Neural crest cell (in vitro differentiated cells): Measurements from ENCODE around the gene CIAO3. TPM values are rescaled to one million over a fixed set of nuclear protein-coding genes. Genes with fewer than 3 reads are reported as not detected.

Experiments used
- DNase-seq: peaks from one replicate; pipeline ENCODE4 v3.0.0; 2021; ENCODE audit warnings: low read depth, mixed read lengths, low spot score
- H3K27ac Mint-ChIP-seq: one replicate; pipeline ENCODE4 v1.8.0; 2021; ENCODE audit warnings: mild to moderate bottlenecking, mixed read lengths; ENCODE audit not compliant: unreplicated experiment
- H3K27me3 Mint-ChIP-seq: 2 replicates; pipeline ENCODE4 v1.8.0; 2021; ENCODE audit warnings: low read depth, mild to moderate bottlenecking, mixed read lengths
- H3K36me3 Mint-ChIP-seq: 2 replicates; pipeline ENCODE4 v1.8.0; 2021; ENCODE audit warnings: low read depth, mild to moderate bottlenecking, mixed read lengths
- H3K4me1 Mint-ChIP-seq: 2 replicates; pipeline ENCODE4 v1.8.0; 2021; ENCODE audit warnings: mixed read lengths
- H3K4me3 Mint-ChIP-seq: one replicate; pipeline ENCODE4 v1.8.0; 2021; ENCODE audit warnings: mild to moderate bottlenecking, mixed read lengths
- H3K9me3 Mint-ChIP-seq: 2 replicates; pipeline ENCODE4 v1.8.0; 2021; ENCODE audit warnings: mixed read lengths
- total RNA-seq: library from RNA; stranded (reverse); gene quantifications from 2 replicates; pipeline ENCODE4 v1.2.1, GENCODE V29; 2021
- TF ChIP-seq, protein P1 (sequence below): fragments of 200-600 bp; sonication (generic); conservative IDR thresholded peaks from 2 replicates; pipeline ENCODE4 v1.5.0; 2021; ENCODE audit warnings: antibody characterized with exemption, mild to moderate bottlenecking

The CIAO3 gene
- total RNA-seq, 1 donor from 2014 or later = 45.9 TPM

DNA sequence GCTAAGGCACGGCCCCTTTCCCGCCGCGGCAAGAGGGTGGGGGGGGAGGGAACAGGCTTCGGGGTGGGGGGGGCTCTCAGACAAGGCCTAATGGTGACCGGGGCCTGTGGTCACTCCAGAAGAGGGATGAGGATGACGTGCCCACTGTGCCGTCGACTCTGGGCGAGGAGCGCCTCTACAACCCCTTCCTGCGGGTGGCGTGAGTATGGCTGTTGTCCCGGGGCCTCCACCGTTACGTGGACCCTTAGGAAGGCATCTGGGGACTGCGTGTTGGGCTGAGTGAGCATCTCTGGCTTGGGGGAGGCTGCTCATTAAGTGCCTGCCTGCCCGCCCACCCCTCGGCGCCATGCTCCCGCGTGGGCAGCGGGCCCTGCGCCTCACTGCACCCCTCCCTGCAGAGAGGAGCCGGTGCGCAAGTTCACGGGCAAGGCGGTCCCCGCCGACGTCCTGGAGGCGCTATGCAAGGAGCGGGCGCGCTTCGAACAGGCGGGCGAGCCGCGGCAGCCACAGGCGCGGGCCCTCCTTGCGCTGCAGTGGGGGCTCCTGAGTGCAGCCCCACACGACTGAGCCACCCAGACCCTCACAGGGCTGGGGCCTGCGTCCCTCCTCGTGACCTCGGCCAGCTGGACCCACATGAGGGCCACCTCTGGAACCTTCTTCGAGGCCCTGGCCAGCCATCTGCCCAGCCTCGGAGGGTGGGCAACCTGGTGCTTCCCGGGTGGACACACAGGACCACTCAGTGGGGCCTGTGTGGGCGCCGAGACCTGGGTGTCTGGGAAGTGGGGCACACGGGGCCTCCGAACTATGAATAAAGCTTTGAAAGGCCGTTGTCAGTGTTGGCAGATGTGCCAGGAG, 11.7 kb downstream of the CIAO3 start:
- Mint-ChIP-seq H3K9me3 (no peaks in the 10 kb centered on the region), H3K4me3 (peak overlapping the region; percentile 59), H3K27me3 (peaks cover 6% of the 10 kb centered on the region), H3K36me3 (no peaks in the 10 kb centered on the region), H3K27ac (no peak overlapping the region), H3K4me1 (no peaks in the 10 kb centered on the region)
- TF ChIP-seq, protein P1, sequence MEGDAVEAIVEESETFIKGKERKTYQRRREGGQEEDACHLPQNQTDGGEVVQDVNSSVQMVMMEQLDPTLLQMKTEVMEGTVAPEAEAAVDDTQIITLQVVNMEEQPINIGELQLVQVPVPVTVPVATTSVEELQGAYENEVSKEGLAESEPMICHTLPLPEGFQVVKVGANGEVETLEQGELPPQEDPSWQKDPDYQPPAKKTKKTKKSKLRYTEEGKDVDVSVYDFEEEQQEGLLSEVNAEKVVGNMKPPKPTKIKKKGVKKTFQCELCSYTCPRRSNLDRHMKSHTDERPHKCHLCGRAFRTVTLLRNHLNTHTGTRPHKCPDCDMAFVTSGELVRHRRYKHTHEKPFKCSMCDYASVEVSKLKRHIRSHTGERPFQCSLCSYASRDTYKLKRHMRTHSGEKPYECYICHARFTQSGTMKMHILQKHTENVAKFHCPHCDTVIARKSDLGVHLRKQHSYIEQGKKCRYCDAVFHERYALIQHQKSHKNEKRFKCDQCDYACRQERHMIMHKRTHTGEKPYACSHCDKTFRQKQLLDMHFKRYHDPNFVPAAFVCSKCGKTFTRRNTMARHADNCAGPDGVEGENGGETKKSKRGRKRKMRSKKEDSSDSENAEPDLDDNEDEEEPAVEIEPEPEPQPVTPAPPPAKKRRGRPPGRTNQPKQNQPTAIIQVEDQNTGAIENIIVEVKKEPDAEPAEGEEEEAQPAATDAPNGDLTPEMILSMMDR = no peak
- DNase-seq = no peak

DNA sequence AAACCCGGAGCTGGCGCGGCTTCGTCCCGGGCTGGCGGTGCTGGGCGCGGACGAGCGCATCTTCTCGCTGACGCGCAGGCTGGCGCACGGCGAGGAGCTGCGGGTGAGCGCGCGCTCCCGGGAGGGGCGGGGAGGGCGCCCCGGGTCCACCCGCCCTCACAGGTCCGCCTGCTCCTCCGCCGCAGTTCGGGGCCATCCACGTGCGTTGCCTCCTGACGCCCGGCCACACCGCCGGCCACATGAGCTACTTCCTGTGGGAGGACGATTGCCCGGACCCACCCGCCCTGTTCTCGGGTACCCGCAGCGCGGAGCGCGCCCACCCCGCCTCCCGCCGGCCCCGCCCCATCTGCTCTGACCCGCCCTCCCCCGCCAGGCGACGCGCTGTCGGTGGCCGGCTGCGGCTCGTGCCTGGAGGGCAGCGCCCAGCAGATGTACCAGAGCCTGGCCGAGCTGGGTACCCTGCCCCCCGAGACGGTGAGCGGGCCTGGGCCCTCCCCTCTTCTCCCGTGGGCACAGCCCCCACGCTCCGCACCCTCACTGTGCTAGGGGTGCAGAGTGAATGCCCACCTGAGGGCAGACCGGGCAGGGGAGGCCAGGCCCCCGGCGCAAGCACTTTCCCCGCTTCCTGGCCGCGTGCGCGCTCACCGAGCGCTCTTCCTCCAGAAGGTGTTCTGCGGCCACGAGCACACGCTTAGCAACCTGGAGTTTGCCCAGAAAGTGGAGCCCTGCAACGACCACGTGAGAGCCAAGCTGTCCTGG, 12.5 kb downstream of the CIAO3 start:
- H3K27ac Mint-ChIP-seq = no peak overlapping the region
- H3K27me3 Mint-ChIP-seq = peaks cover 6% of the 10 kb centered on the region
- no peaks in the 10 kb centered on the region for H3K9me3 Mint-ChIP-seq
- peak overlapping the region; percentile 59 for H3K4me3 Mint-ChIP-seq
- no peaks in the 10 kb centered on the region for H3K4me1 Mint-ChIP-seq
- H3K36me3 Mint-ChIP-seq = no peaks in the 10 kb centered on the region
- TF ChIP-seq, protein P1 = no peak
- no peak for DNase-seq

DNA sequence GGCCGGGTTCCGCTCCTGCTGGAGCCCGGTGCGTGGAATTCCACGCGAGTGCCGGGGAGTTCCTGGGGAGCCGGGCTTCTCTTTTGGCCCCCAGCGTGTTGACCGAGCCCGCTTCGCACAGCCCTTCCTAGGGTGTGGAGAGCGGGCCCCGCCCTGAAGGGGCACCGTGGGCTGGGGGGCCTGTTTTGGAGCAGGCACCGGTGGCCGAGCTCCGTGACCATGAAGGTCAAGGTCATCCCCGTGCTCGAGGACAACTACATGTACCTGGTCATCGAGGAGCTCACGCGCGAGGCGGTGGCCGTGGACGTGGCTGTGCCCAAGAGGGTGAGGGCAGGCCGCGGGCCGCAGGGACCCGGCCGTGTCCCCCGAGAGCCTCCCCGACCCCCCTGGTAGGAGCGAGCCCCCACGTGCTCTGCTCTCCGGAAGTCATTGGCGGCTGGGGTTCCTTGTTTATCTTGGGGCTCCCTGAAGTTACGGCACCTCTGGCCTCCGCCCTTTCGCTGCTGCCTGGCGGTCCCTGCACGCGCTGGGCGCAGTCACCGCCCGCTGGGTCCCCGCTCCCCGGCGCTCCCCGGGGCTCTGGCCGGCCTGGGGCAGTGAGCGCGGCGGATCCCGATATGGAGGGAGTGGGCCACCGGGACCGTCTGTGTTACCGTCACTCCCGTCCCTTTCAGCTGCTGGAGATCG, 13.4 kb downstream of the CIAO3 start:
- DNase-seq = no peak
- no peak overlapping the region for H3K27ac Mint-ChIP-seq
- no peaks in the 10 kb centered on the region for H3K36me3 Mint-ChIP-seq
- H3K4me1 Mint-ChIP-seq = no peaks in the 10 kb centered on the region
- TF ChIP-seq, protein P1 = no peak
- peaks cover 6% of the 10 kb centered on the region for H3K27me3 Mint-ChIP-seq
- no peaks in the 10 kb centered on the region for H3K9me3 Mint-ChIP-seq
- no peak overlapping the region for H3K4me3 Mint-ChIP-seq

DNA sequence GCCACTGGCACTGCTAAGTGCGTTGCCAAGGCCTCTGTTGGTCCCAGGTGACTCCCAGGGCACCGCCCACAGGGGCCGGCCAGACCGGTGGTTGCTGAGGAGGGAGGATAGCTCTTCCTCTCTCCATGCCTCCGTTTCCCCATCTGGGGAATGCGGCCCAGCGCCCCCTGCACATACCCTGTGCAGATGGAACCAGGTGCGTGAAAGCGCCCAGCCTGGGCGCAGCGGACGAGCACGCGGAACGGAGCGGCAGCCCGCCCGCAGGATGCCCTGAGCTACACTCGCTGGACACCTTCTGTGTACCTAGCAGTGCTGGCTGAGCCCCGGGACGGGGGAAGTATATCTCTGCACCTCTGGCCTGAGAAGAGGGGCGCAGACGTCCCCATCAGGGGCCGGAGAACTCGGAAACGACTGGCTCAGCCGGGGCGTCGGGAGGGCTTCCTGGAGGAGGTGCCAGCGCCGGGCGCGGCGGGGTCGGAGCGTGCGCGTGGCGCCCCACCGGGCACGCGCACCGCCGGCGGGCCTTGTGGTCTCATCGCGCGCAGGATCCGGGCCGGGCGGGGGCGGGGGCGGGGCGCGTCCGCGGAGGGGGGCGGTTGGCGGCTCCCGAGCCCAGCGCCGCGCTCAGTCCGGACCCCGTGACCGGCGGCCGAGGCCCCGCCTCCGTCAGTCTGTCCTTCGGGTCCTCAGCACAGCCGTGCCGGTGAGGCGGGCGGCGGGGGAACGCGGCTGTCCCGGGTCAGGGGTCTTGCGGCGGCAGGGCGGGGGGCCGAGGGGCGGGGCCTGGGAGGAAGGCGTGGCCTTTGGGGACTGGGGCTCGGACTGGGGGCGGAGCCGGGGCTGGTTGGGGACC, 14.1 kb downstream of the CIAO3 start, which contains the start of the genes CCDC78 and HAGHL:
Gene CCDC78 (minus strand): TSS at position 6 of the 853 bp plus-strand sequence. CDS start 76 bp downstream, outside the sequence.
Gene HAGHL (plus strand): TSS at position 669 of the 853 bp plus-strand sequence. CDS start 404 bp downstream, outside the sequence.
- Mint-ChIP-seq H3K27ac (no peak within 1 kb of the TSS), H3K4me3 (peak within 1 kb of the TSS; percentile 83), H3K4me1 (no peaks in the 10 kb centered on the region), H3K36me3 (no peaks in the 10 kb centered on the region), H3K9me3 (no peaks in the 10 kb centered on the region), H3K27me3 (peaks cover 6% of the 10 kb centered on the region)
- no peak for DNase-seq
- TF ChIP-seq, protein P1 = no peak

DNA sequence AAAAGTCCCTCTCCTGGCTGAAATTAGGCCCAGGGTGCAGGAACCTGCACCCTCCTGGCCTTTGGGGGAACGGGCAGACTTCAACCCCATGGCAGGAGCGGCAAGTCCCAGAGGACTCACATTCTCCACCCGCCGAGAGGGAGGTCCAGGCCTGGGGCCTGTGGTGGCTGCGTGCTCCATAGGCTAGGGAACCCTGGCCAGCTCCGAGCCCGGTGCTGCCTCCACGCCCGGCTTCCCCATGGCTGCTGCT, 14.7 kb downstream of the CIAO3 start:
- Mint-ChIP-seq H3K36me3 (no peaks in the 10 kb centered on the region), H3K27ac (no peak overlapping the region), H3K4me3 (peak overlapping the region; percentile 75), H3K4me1 (no peaks in the 10 kb centered on the region), H3K27me3 (peaks cover 6% of the 10 kb centered on the region), H3K9me3 (no peaks in the 10 kb centered on the region)
- TF ChIP-seq, protein P1 = no peak
- DNase-seq = no peak
